GM12875 (cell line): ENCODE results near the gene FBXO2.

ENCODE experiments used
- H3K4me3 ChIP-seq: one replicate; pipeline ENCODE4 v1.5.1; 2011; ENCODE audit warnings: low read depth, low read length, control low read depth
- CTCF ChIP-seq: IDR thresholded peaks from 2 replicates; pipeline ENCODE4 v1.5.1; 2011; ENCODE audit warnings: low read depth, mild to moderate bottlenecking, control low read depth, inconsistent platforms, low read length, moderate library complexity, borderline replicate concordance; ENCODE audit not compliant: insufficient read depth

FBXO2 gene

GRCh38 chr1:11690397-11691301 is 36.4 kb upstream of the FBXO2 start:
- H3K4me3 ChIP-seq: no peak overlapping the region
- TF ChIP-seq CTCF: no peak

- no peak for TF ChIP-seq CTCF
- no peak overlapping the region for H3K4me3 ChIP-seq
These were observed 34.3 kb upstream of the FBXO2 start for GRCh38 chr1:11688506-11688905.

GRCh38 chr1:11685210-11685752 is 31.1 kb upstream of the FBXO2 start:
- H3K4me3 ChIP-seq: no peak overlapping the region
- TF ChIP-seq CTCF: no peak

GRCh38 chr1:11684070-11684469 is 29.8 kb upstream of the FBXO2 start:
- no peak overlapping the region for H3K4me3 ChIP-seq
- TF ChIP-seq CTCF: no peak

GRCh38 chr1:11682799-11683198 is 28.6 kb upstream of the FBXO2 start:
- H3K4me3 ChIP-seq: no peak overlapping the region
- TF ChIP-seq CTCF: no peak

GRCh38 chr1:11682287-11682771 is 28.1 kb upstream of the FBXO2 start:
- no peak for TF ChIP-seq CTCF
- H3K4me3 ChIP-seq: no peak overlapping the region

GRCh38 chr1:11681071-11681771 is 27.0 kb upstream of the FBXO2 start, which contains the start of gene MAD2L2:
Gene MAD2L2, minus strand, starts transcription at chr1:11681148. Its CDS starts 547 bp downstream, at chr1:11680601.
- peak within 1 kb of the TSS; percentile 93 for H3K4me3 ChIP-seq
- TF ChIP-seq CTCF: no peak
